Measurements from ENCODE around the gene CALU. TPM values are rescaled to one million over a fixed set of nuclear protein-coding genes. Genes with fewer than 3 reads are reported as not detected.

The CALU gene
- total RNA-seq, 1 donor from 2014 or later: 210 TPM

DNA sequence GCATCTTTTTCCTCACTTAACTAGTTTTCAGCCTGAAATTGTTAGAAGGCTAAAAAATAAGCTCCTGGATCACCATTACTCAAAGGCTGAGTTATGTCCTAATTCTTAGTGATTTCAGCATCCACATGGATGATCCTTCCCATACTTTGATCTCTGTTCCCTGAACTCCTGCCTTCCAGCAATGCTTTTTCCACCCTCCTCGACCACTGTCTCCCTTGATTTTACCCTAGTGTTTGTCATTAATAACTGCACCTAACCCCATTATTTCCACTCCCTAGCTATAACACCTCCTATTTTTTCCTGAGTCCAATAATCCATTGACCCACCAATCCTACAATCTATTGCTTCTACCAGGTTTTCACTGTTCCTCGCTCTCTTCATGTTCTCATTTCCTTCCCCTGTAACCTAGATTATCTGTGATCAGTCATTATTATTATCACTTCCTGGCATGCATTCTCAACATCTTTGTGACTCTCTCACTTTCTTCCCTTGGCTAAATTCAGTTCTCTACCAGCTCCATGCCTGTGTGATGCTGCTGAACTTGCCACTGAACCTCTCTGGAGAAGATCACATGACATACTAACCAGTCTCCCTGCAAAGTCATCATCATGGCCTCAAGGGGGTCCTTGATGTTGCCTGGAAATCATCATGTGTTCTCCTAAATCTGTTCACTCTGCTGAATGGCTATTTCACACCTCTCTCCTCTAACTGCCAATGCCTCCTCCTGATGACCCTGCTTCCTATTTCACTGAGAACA lies 6.5 kb upstream of the CALU start:
- Histone ChIP-seq H3K4me3 (ENCODE audit: low read depth, low read length) (no peak overlapping the region), H3K27me3 (ENCODE audit: control insufficient read depth, insufficient read depth, low read length) (no peaks in the 10 kb centered on the region), H3K36me3 (ENCODE audit: control insufficient read depth, insufficient read depth, low read length) (no peaks in the 10 kb centered on the region)
- no peak for DNase-seq (ENCODE audit: low read depth)
- no peak for TF ChIP-seq CTCF (IDR thresholded peaks at IDR 0.05; ENCODE audit: insufficient read depth, low read length, poor library complexity, severe bottlenecking)

GRCh38 chr7:128733278-128733645 lies 5.9 kb upstream of the CALU start:
- Histone ChIP-seq H3K27me3 (ENCODE audit: control insufficient read depth, insufficient read depth, low read length) (no peaks in the 10 kb centered on the region), H3K36me3 (ENCODE audit: control insufficient read depth, insufficient read depth, low read length) (no peaks in the 10 kb centered on the region), H3K4me3 (ENCODE audit: low read depth, low read length) (no peak overlapping the region)
- no peak for DNase-seq (ENCODE audit: low read depth)
- TF ChIP-seq CTCF (IDR thresholded peaks at IDR 0.05; ENCODE audit: insufficient read depth, low read length, poor library complexity, severe bottlenecking): no peak

DNA sequence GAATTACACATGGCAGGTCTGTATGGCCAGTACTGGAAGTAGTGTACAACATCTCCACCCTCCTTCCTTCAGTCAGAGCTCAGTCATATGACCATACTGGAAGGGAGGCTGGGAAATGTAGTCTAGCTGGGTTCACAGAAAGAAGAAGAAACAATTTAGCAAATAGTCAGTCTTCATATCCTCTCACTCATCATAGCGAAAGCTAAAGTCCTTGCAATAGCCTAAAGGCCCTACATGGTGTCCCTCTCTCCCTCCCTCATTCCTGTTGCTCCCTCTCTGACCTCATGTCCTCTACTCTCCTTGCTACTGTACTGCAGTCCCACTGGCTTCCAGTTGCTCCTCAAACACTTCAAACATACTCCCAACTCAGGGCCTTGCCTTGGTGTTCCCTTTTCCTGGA lies 4.3 kb upstream of the CALU start:
- no peak for TF ChIP-seq CTCF (IDR thresholded peaks at IDR 0.05; ENCODE audit: insufficient read depth, low read length, poor library complexity, severe bottlenecking)
- DNase-seq (ENCODE audit: low read depth): no peak
- no peak overlapping the region for H3K4me3 ChIP-seq (ENCODE audit: low read depth, low read length)
- H3K36me3 ChIP-seq (ENCODE audit: control insufficient read depth, insufficient read depth, low read length): no peaks in the 10 kb centered on the region
- H3K27me3 ChIP-seq (ENCODE audit: control insufficient read depth, insufficient read depth, low read length): no peaks in the 10 kb centered on the region

GRCh38 chr7:128735436-128735835 lies 3.7 kb upstream of the CALU start:
- DNase-seq (ENCODE audit: low read depth): no peak
- H3K36me3 ChIP-seq (ENCODE audit: control insufficient read depth, insufficient read depth, low read length): no peaks in the 10 kb centered on the region
- H3K4me3 ChIP-seq (ENCODE audit: low read depth, low read length): no peak overlapping the region
- no peak for TF ChIP-seq CTCF (IDR thresholded peaks at IDR 0.05; ENCODE audit: insufficient read depth, low read length, poor library complexity, severe bottlenecking)
- H3K27me3 ChIP-seq (ENCODE audit: control insufficient read depth, insufficient read depth, low read length): no peaks in the 10 kb centered on the region

GRCh38 chr7:128737441-128737840 lies 1.7 kb upstream of the CALU start:
- Histone ChIP-seq H3K36me3 (ENCODE audit: control insufficient read depth, insufficient read depth, low read length) (no peaks in the 10 kb centered on the region), H3K4me3 (ENCODE audit: low read depth, low read length) (no peak overlapping the region), H3K27me3 (ENCODE audit: control insufficient read depth, insufficient read depth, low read length) (no peaks in the 10 kb centered on the region)
- no peak for DNase-seq (ENCODE audit: low read depth)
- TF ChIP-seq CTCF (IDR thresholded peaks at IDR 0.05; ENCODE audit: insufficient read depth, low read length, poor library complexity, severe bottlenecking): no peak

DNA sequence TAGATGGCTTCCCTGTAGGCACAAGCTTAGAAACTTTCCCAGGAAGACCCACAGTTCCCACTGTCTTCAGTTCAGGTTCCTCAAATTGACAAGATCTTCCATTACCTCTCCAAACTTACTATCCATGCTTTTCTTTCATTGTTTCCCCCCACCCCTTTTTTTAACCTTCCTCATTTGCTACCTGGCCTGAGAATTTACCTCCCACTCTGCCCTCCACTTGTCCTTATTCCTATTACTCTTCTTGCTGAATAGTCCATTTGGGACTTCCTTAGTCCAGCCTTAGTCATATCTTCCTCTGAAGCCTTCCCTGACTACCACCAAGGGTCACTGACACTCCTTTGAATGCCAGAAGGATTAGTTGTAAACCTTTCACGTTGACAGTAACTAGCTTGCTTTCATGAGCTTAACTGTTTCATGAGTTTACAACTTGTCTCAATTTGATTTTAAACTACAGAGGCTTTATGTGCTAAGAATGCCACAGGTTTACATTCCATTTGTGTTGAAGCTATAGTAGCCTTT lies 1.2 kb upstream of the CALU start:
- no peak overlapping the region for H3K4me3 ChIP-seq (ENCODE audit: low read depth, low read length)
- H3K27me3 ChIP-seq (ENCODE audit: control insufficient read depth, insufficient read depth, low read length): no peaks in the 10 kb centered on the region
- TF ChIP-seq CTCF (IDR thresholded peaks at IDR 0.05; ENCODE audit: insufficient read depth, low read length, poor library complexity, severe bottlenecking): no peak
- peak; percentile 43 for DNase-seq (ENCODE audit: low read depth)
- H3K36me3 ChIP-seq (ENCODE audit: control insufficient read depth, insufficient read depth, low read length): no peaks in the 10 kb centered on the region

Data from kidney epithelial cell (primary cell).